BJ (cell line): ENCODE measurements around the gene STMND1. TPM values are rescaled to one million over a fixed set of nuclear protein-coding genes. Genes with fewer than 3 reads are reported as not detected.

Experiments used
- CTCF ChIA-PET: fragments of 350-600 bp; formaldehyde crosslinking; extraction: SDS; loops from one replicate; lab custom pipeline; 2021; ENCODE audit warnings: antibody characterized with exemption, inconsistent platforms; lab: Yijun Ruan, JAX
- POLR2A ChIA-PET: fragments of 300-600 bp; sonication (Branson Sonifier 250); formaldehyde crosslinking; extraction: SDS; loops from one replicate; lab custom pipeline; 2021; ENCODE audit warnings: antibody characterized with exemption; lab: Charles Lee
- DNase-seq: peaks from one replicate; pipeline ENCODE4 v3.0.0-alpha.2; 2011; ENCODE audit warnings: low read depth
- H3K27me3 ChIP-seq: 2 replicates; pipeline ENCODE4 v1.6.0; 2011; ENCODE audit warnings: low read length; ENCODE audit not compliant: control insufficient read depth, insufficient read depth
- H3K36me3 ChIP-seq: 2 replicates; pipeline ENCODE4 v1.5.1; 2011; ENCODE audit warnings: low read length; ENCODE audit not compliant: control insufficient read depth, insufficient read depth
- H3K4me3 ChIP-seq: 2 replicates; pipeline ENCODE4 v1.5.1; 2011; ENCODE audit warnings: low read depth, mild to moderate bottlenecking, control low read depth, low read length
- polyA plus RNA-seq: library from polyadenylated mRNA; depleted of rRNA; stranded (reverse); fragments of >200 nt; gene quantifications from 2 replicates; pipeline ENCODE4 v1.2.3, GENCODE V29; 2011
- TF ChIP-seq, protein P1 (sequence below): IDR thresholded peaks from 2 replicates; pipeline ENCODE4 v1.5.1; 2011; ENCODE audit warnings: low read depth, mild to moderate bottlenecking, control low read depth, inconsistent platforms, low read length, moderate library complexity; ENCODE audit not compliant: insufficient read depth

STMND1 gene
- polyA plus RNA-seq, 1 experiment = 0.05 TPM

DNA sequence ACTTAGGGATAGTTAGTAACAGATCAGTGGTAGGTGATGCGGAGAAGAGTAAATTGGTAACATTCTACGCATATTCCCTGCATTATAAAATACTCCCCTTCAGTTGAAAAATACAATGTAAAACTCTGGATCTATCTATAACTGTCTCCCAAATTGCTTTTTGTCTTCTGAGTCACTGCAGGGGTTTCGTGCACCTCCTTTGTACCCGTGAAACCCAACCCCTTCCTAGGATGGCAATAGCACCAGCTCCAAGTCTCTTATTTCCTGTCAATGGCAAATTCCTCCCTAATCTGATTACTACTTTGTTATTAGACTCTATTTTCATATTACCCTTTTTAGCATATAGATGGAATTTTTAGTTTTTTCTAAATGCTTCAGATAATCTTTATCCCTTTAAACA, 20.6 kb upstream of the STMND1 start:
- no peak for DNase-seq
- H3K4me3 ChIP-seq = no peak overlapping the region
- TF ChIP-seq, protein P1, sequence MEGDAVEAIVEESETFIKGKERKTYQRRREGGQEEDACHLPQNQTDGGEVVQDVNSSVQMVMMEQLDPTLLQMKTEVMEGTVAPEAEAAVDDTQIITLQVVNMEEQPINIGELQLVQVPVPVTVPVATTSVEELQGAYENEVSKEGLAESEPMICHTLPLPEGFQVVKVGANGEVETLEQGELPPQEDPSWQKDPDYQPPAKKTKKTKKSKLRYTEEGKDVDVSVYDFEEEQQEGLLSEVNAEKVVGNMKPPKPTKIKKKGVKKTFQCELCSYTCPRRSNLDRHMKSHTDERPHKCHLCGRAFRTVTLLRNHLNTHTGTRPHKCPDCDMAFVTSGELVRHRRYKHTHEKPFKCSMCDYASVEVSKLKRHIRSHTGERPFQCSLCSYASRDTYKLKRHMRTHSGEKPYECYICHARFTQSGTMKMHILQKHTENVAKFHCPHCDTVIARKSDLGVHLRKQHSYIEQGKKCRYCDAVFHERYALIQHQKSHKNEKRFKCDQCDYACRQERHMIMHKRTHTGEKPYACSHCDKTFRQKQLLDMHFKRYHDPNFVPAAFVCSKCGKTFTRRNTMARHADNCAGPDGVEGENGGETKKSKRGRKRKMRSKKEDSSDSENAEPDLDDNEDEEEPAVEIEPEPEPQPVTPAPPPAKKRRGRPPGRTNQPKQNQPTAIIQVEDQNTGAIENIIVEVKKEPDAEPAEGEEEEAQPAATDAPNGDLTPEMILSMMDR = no peak
- H3K27me3 ChIP-seq = no peaks in the 10 kb centered on the region
- ChIA-PET CTCF (interaction anchor here (0.9 kb wide), 1 partner anchor 318 kb away, joined by 4 read pairs; no protein-coding TSS in a partner anchor), POLR2A (no interaction called here)
- no peaks in the 10 kb centered on the region for H3K36me3 ChIP-seq

- ChIA-PET POLR2A (interaction anchor here (0.6 kb wide), 1 partner anchor 147 kb away, joined by 3 read pairs; no protein-coding TSS in a partner anchor), CTCF (interaction anchor here (0.9 to 1.8 kb wide), 2 partner anchors 31 to 318 kb away, joined by 3 to 4 read pairs; no protein-coding TSS in a partner anchor)
- H3K27me3 ChIP-seq = no peaks in the 10 kb centered on the region
- H3K36me3 ChIP-seq = no peaks in the 10 kb centered on the region
- TF ChIP-seq, protein P1 = no peak
- DNase-seq = no peak
- no peak overlapping the region for H3K4me3 ChIP-seq
Observed at GRCh38 chr6:17081860-17082508, 19.9 kb upstream of the STMND1 start.

DNA sequence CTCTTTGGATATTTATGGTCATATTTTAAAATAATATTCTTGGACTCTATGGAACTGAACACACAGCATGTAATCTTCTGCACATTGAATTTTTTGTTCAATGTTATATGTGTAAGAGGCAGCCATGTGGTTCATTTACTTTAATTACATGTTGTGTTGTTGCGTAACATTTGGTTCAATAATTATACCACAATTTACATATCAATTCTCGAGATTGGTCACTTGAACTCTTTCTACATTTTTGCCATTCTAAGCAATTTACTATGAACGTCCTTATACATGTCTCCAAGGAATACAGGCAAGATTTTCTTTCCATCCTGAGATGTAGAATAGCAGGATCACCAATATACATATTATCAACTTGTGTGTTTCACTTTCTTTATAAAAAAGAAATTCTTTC, 18.5 kb upstream of the STMND1 start:
- no peak for DNase-seq
- CTCF ChIA-PET = interaction anchor here (1.8 kb wide), 1 partner anchor 32 kb away, joined by 3 read pairs; no protein-coding TSS in a partner anchor
- H3K36me3 ChIP-seq = no peaks in the 10 kb centered on the region
- no peak overlapping the region for H3K4me3 ChIP-seq
- TF ChIP-seq, protein P1 = no peak
- POLR2A ChIA-PET = no interaction called here
- H3K27me3 ChIP-seq = no peaks in the 10 kb centered on the region; the same call in 1 of the 2 replicates

DNA sequence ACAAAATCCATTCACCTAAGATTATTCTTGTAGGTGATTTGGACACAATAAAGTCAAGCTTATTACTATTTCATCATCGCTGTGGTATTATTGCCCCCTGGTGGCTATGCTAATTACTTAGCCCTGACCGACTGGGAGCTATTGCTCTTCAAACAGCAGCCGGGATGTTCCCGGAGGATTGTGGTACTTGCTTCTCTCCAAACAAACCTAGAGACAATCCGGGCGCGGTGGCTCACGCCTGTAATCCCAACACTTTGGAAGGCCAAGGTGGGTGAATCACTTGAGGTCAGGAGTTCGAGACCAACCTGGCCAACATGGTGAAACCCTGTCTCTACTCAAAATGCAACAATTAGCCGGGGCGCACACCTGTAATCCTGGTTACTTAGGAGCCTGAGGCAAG, 15.4 kb upstream of the STMND1 start:
- CTCF ChIA-PET = interaction anchor here (0.7 to 8.0 kb wide), 35 partner anchors 9 to 762 kb away, joined by 3 to 92 read pairs (median 4); partner anchors contain the start of gene ATXN1
- POLR2A ChIA-PET = interaction anchor here (0.6 kb wide), 1 partner anchor 267 kb away, joined by 3 read pairs; no protein-coding TSS in a partner anchor
- peak; percentile 40 for DNase-seq
- Histone ChIP-seq H3K36me3 (no peaks in the 10 kb centered on the region), H3K27me3 (no peaks in the 10 kb centered on the region; the same call in 1 of the 2 replicates), H3K4me3 (no peak overlapping the region)
- TF ChIP-seq, protein P1 = peak; percentile 66

GRCh38 chr6:17088091-17088611, 13.7 kb upstream of the STMND1 start:
- POLR2A ChIA-PET = no interaction called here
- TF ChIP-seq, protein P1 = no peak
- no peak for DNase-seq
- CTCF ChIA-PET = interaction anchor here (0.8 to 8.0 kb wide), 8 partner anchors 10 to 751 kb away, joined by 3 to 92 read pairs (median 3); partner anchors contain the start of gene ATXN1
- Histone ChIP-seq H3K27me3 (no peaks in the 10 kb centered on the region; the same call in 1 of the 2 replicates), H3K36me3 (no peaks in the 10 kb centered on the region), H3K4me3 (no peak overlapping the region)
